Endothelial cell (in vitro differentiated cells): Measurements from ENCODE around the gene ALDH2. TPM values are rescaled to one million over a fixed set of nuclear protein-coding genes. Genes with fewer than 3 reads are reported as not detected.

Source experiments
- DNase-seq: peaks from one replicate; pipeline ENCODE4 v3.0.0; 2021; ENCODE audit warnings: low spot score
- H3K27ac Mint-ChIP-seq: one replicate; pipeline ENCODE4 v1.8.0; 2021; ENCODE audit warnings: mixed read lengths, inconsistent platforms; ENCODE audit not compliant: unreplicated experiment
- H3K27me3 Mint-ChIP-seq: one replicate; pipeline ENCODE4 v1.8.0; 2021; ENCODE audit warnings: mild to moderate bottlenecking, moderate library complexity, mixed read lengths, inconsistent platforms; ENCODE audit not compliant: unreplicated experiment
- H3K36me3 Mint-ChIP-seq: one replicate; pipeline ENCODE4 v1.8.0; 2021; ENCODE audit warnings: mild to moderate bottlenecking, low read depth, mixed read lengths, inconsistent platforms; ENCODE audit not compliant: unreplicated experiment
- H3K4me1 Mint-ChIP-seq: one replicate; pipeline ENCODE4 v1.8.0; 2021; ENCODE audit warnings: mild to moderate bottlenecking, mixed read lengths, inconsistent platforms; ENCODE audit not compliant: unreplicated experiment
- H3K4me3 Mint-ChIP-seq: one replicate; pipeline ENCODE4 v1.8.0; 2021; ENCODE audit warnings: mild to moderate bottlenecking, mixed read lengths, inconsistent platforms; ENCODE audit not compliant: unreplicated experiment
- H3K9me3 Mint-ChIP-seq: one replicate; pipeline ENCODE4 v1.8.0; 2021; ENCODE audit warnings: mixed read lengths, inconsistent platforms; ENCODE audit not compliant: unreplicated experiment
- CTCF ChIP-seq: fragments of 200-600 bp; sonication (generic); IDR thresholded peaks from one replicate; pipeline ENCODE4 v1.5.0; 2021; ENCODE audit warnings: antibody characterized with exemption; ENCODE audit not compliant: unreplicated experiment
- total RNA-seq: library from RNA; stranded (reverse); fragmentation: NEBNext Ultra II Directional; extraction: Animal tissue kit (Norgen Biotek cat#: 25700); gene quantifications from one replicate; pipeline ENCODE4 v1.2.1, GENCODE V29; 2021; ENCODE audit not compliant: unreplicated experiment

The ALDH2 gene
- total RNA-seq, 1 donor from 2014 or later, result 98.5 TPM

GRCh38 chr12:111785651-111786050 lies 18.9 kb downstream of the ALDH2 start:
- Mint-ChIP-seq H3K4me3 (no peak overlapping the region), H3K4me1 (no peaks in the 10 kb centered on the region), H3K9me3 (no peaks in the 10 kb centered on the region), H3K27me3 (peaks cover 3% of the 10 kb centered on the region), H3K27ac (no peak overlapping the region), H3K36me3 (peaks cover 23% of the 10 kb centered on the region)
- no peak for DNase-seq
- TF ChIP-seq CTCF, result no peak

GRCh38 chr12:111788178-111788654 lies 21.5 kb downstream of the ALDH2 start:
- TF ChIP-seq CTCF, result no peak
- Mint-ChIP-seq H3K36me3 (peaks cover 21% of the 10 kb centered on the region), H3K27ac (no peak overlapping the region), H3K4me3 (peak overlapping the region; percentile 56), H3K27me3 (peaks cover 3% of the 10 kb centered on the region), H3K9me3 (no peaks in the 10 kb centered on the region), H3K4me1 (no peaks in the 10 kb centered on the region)
- DNase-seq, result no peak

GRCh38 chr12:111789779-111790178 lies 23.0 kb downstream of the ALDH2 start:
- Mint-ChIP-seq H3K4me1 (no peaks in the 10 kb centered on the region), H3K27ac (no peak overlapping the region), H3K4me3 (no peak overlapping the region), H3K9me3 (no peaks in the 10 kb centered on the region), H3K27me3 (peaks cover 2% of the 10 kb centered on the region), H3K36me3 (peaks cover 22% of the 10 kb centered on the region)
- TF ChIP-seq CTCF, result no peak
- DNase-seq, result no peak

GRCh38 chr12:111791507-111791906 lies 24.8 kb downstream of the ALDH2 start:
- Mint-ChIP-seq H3K4me1 (no peaks in the 10 kb centered on the region), H3K27ac (no peak overlapping the region), H3K4me3 (no peak overlapping the region), H3K27me3 (peaks cover 2% of the 10 kb centered on the region), H3K9me3 (no peaks in the 10 kb centered on the region), H3K36me3 (peaks cover 17% of the 10 kb centered on the region)
- no peak for TF ChIP-seq CTCF
- no peak for DNase-seq

GRCh38 chr12:111792155-111792855 lies 25.6 kb downstream of the ALDH2 start:
- no peak for TF ChIP-seq CTCF
- Mint-ChIP-seq H3K27me3 (peaks cover 2% of the 10 kb centered on the region), H3K9me3 (no peaks in the 10 kb centered on the region), H3K27ac (no peak overlapping the region), H3K4me3 (peak overlapping the region; percentile 56), H3K4me1 (no peaks in the 10 kb centered on the region), H3K36me3 (peaks cover 20% of the 10 kb centered on the region)
- DNase-seq, result no peak
